Coronary artery (tissue), 2 donors: ENCODE data around the gene TEX13A.

Experiments used
- DNase-seq: peaks from one replicate; pipeline ENCODE4 v3.0.0-alpha.2; 2017; ENCODE audit warnings: low spot score
- H3K27ac ChIP-seq, 2 donors: fragments of 200-600 bp; sonication (generic); one replicate each; pipeline ENCODE4 v1.5.1; 2016 to 2019
- H3K4me3 ChIP-seq: fragments of 200-600 bp; sonication (generic); 2 replicates; pipeline ENCODE4 v1.5.1; 2016; ENCODE audit warnings: mild to moderate bottlenecking, moderate library complexity
- CTCF ChIP-seq: fragments of 200-600 bp; sonication (generic); IDR thresholded peaks from one replicate; pipeline ENCODE4 v1.5.1; 2019; ENCODE audit warnings: antibody characterized with exemption

The TEX13A gene, protein sequence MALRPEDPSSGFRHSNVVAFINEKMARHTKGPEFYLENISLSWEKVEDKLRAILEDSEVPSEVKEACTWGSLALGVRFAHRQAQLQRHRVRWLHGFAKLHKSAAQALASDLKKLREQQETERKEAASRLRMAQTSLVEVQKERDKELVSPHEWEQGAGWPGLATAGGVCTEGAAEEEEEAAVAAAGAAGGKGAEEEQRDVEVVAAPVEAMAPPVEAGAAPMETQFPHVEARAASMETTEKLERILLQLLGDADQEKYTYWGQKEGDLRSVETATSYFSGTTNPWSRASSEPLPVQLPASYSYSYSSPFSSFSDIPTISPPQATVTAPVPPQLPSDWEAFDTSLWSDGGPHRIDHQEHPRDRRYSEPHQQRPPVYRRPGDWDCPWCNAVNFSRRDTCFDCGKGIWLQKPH

GRCh38 chrX:105220636-105221035 lies at the start of gene TEX13A:
TSS of gene TEX13A (minus strand) at chrX:105220694. CDS start at chrX:105220397, 297 bp downstream.
- no peak for TF ChIP-seq CTCF

GRCh38 chrX:105269386-105269785 lies 48.9 kb upstream of the TEX13A start:
- no peak for TF ChIP-seq CTCF
- no peak for DNase-seq
- H3K27ac ChIP-seq = no peak overlapping the region
- H3K4me3 ChIP-seq = no peak overlapping the region

More at GRCh38 chrX:105220636-105221035, at the start of gene TEX13A:
- Histone ChIP-seq H3K27ac (no peak within 1 kb of the TSS), H3K4me3 (no peak within 1 kb of the TSS)
- DNase-seq = no peak

GRCh38 chrX:105267167-105267566 lies 46.7 kb upstream of the TEX13A start:
- TF ChIP-seq CTCF = no peak
- H3K27ac ChIP-seq = no peak overlapping the region
- H3K4me3 ChIP-seq = no peak overlapping the region
- no peak for DNase-seq

GRCh38 chrX:105266456-105266855 lies 46.0 kb upstream of the TEX13A start:
- H3K27ac ChIP-seq = no peak overlapping the region
- no peak for DNase-seq
- TF ChIP-seq CTCF = no peak
- no peak overlapping the region for H3K4me3 ChIP-seq

GRCh38 chrX:105265093-105265492 lies 44.6 kb upstream of the TEX13A start:
- Histone ChIP-seq H3K27ac (no peak overlapping the region), H3K4me3 (no peak overlapping the region)
- DNase-seq = no peak
- TF ChIP-seq CTCF = no peak

DNA sequence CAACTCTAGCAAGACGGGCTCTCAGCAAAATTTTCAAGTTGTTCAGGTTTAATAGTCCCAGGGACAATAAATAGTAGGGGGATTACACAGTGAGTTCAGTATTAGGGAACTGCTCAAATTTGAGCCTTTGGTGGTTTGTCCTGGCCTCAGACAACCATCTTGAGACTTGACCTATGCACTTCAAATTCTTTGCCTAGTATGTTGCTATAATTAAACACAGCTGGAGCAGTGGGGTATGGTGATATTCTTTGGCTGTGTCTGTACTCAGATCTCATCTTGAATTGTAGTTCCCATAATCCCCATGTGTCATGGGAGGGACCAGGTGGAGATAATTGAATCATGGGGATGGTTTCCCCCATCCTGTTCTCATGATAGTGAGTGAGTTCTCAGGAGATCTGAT lies 43.3 kb upstream of the TEX13A start:
- Histone ChIP-seq H3K27ac (no peak overlapping the region), H3K4me3 (no peak overlapping the region)
- no peak for TF ChIP-seq CTCF
- DNase-seq = no peak

DNA sequence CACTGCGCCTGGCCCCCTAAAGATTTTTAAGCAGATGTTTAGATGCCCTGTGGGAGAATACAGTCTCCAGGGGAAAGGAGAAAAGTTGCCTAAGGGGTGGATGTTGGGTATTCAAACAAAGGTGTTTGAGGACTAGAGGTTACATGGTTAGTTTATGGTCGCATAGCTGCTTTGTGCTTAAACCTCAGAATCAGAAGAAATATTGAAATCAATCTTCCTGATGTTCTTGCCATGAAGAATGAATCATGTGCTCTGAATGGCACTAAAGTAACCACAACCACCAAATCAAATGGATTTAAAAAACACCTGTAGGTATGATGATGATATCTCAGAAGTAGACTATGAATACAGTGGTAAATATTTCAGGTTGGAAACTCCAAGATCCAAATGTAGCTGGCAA lies 42.7 kb upstream of the TEX13A start:
- DNase-seq = no peak
- no peak overlapping the region for H3K27ac ChIP-seq
- no peak for TF ChIP-seq CTCF

More for the DNA sequence above, 42.7 kb upstream of the TEX13A start:
- H3K4me3 ChIP-seq = no peak overlapping the region
